HepG2 (cell line): ENCODE results near the gene DEPDC5. TPM values are rescaled to one million over a fixed set of nuclear protein-coding genes. Genes with fewer than 3 reads are reported as not detected.

Experiments
- BCL6 ChIP-seq: IDR thresholded peaks from 2 replicates; pipeline ENCODE4 v1.6.1; 2016; ENCODE audit warnings: missing genetic modification reagents, missing compliant biosample characterization
- ETS1 ChIP-seq: sonication (generic); formaldehyde crosslinking; IDR thresholded peaks from 2 replicates; pipeline ENCODE4 v1.4.0; 2020; ENCODE audit warnings: missing genetic modification reagents
- GLI4 ChIP-seq: sonication (generic); formaldehyde crosslinking; IDR thresholded peaks from 2 replicates; pipeline ENCODE4 v1.5.1; 2020; ENCODE audit warnings: missing genetic modification reagents, mild to moderate bottlenecking, moderate library complexity, borderline replicate concordance
- HMG20A ChIP-seq: IDR thresholded peaks from 2 replicates; pipeline ENCODE4 v1.6.1; 2016; ENCODE audit warnings: borderline replicate concordance
- HNF1B ChIP-seq: sonication (generic); formaldehyde crosslinking; IDR thresholded peaks from 2 replicates; pipeline ENCODE4 v1.5.1; 2020; ENCODE audit warnings: mild to moderate bottlenecking, moderate library complexity, missing genetic modification reagents
- PATZ1 ChIP-seq: sonication (generic); formaldehyde crosslinking; IDR thresholded peaks from 2 replicates; pipeline ENCODE4 v1.4.0; 2020; ENCODE audit warnings: missing genetic modification reagents
- SAP130 ChIP-seq: IDR thresholded peaks from 2 replicates; pipeline ENCODE4 v1.6.1; 2016; ENCODE audit warnings: low read depth
- SOX13 ChIP-seq, 3 experiments: fragments of 450-650 bp in 1 of 3; sonication (generic) in 1 of 3; formaldehyde crosslinking in 1 of 3; IDR thresholded peaks in 2 of 3; conservative IDR thresholded peaks in 1 of 3; 2 replicates each; pipeline versions ENCODE4 v1.5.0 to v1.6.1; 2016 to 2020; ENCODE audit warnings: antibody characterized with exemption in 1 of 3, mild to moderate bottlenecking in 1 of 3, missing compliant biosample characterization in 1 of 3, missing genetic modification reagents in 1 of 3, moderate library complexity in 1 of 3
- SUZ12 ChIP-seq: fragments of 150-350 bp; IDR thresholded peaks from 2 replicates; pipeline ENCODE4 v1.6.1; 2014; ENCODE audit warnings: low read depth, low read length
- TIGD3 ChIP-seq: sonication (generic); formaldehyde crosslinking; IDR thresholded peaks from 2 replicates; pipeline ENCODE4 v1.5.1; 2020; ENCODE audit warnings: mild to moderate bottlenecking, missing genetic modification reagents, borderline replicate concordance
- ZBTB20 ChIP-seq: sonication (generic); formaldehyde crosslinking; IDR thresholded peaks from 2 replicates; pipeline ENCODE4 v1.8.1; 2023; ENCODE audit warnings: missing genetic modification reagents, low read depth, mild to moderate bottlenecking, borderline replicate concordance
- ZBTB7A ChIP-seq: sonication (generic); formaldehyde crosslinking; IDR thresholded peaks from 2 replicates; pipeline ENCODE4 v1.8.0; 2022; ENCODE audit warnings: mild to moderate bottlenecking, missing genetic modification reagents
- ZNF124 ChIP-seq: sonication (generic); formaldehyde crosslinking; IDR thresholded peaks from 2 replicates; pipeline ENCODE4 v1.4.0; 2020; ENCODE audit warnings: missing genetic modification reagents
- ZNF234 ChIP-seq: sonication (generic); formaldehyde crosslinking; conservative IDR thresholded peaks from 2 replicates; pipeline ENCODE4 v1.5.1; 2020; ENCODE audit warnings: mild to moderate bottlenecking, missing genetic modification reagents
- ZNF280B ChIP-seq: sonication (generic); formaldehyde crosslinking; IDR thresholded peaks from 2 replicates; pipeline ENCODE4 v1.5.0; 2020; ENCODE audit warnings: missing genetic modification reagents, mild to moderate bottlenecking, borderline replicate concordance
- ZNF576 ChIP-seq: sonication (generic); formaldehyde crosslinking; IDR thresholded peaks from 2 replicates; pipeline ENCODE4 v1.4.0; 2020; ENCODE audit warnings: mild to moderate bottlenecking, missing genetic modification reagents
- ZNF776 ChIP-seq: sonication (generic); formaldehyde crosslinking; IDR thresholded peaks from 2 replicates; pipeline ENCODE4 v1.4.0; 2020; ENCODE audit warnings: mild to moderate bottlenecking, missing genetic modification reagents
- ZNF781 ChIP-seq: sonication (generic); formaldehyde crosslinking; IDR thresholded peaks from 2 replicates; pipeline ENCODE4 v1.5.1; 2020; ENCODE audit warnings: borderline replicate concordance, mild to moderate bottlenecking, missing genetic modification reagents; ENCODE audit errors: not compliant biosample characterization
- polyA plus RNA-seq, 8 experiments: library from polyadenylated mRNA; depleted of rRNA in 3 of 8; stranded (reverse) in 7 of 8; unstranded in 1 of 8; fragments of >200 nt; fragmentation: Illumina TruSeq in 4 of 8; extraction: Trizol in 4 of 8; gene quantifications; 2 replicates each; pipeline versions ENCODE4 v1.2.1 to v1.2.3, GENCODE V29; 2011 to 2016; ENCODE audit warnings: low read depth in 4 of 8, missing spikeins in 1 of 8, mixed read lengths in 1 of 8; ENCODE audit not compliant: insufficient read depth in 1 of 8
- total RNA-seq, 5 experiments: library from RNA; depleted of rRNA; stranded (reverse); fragments of >200 nt; fragmentation: Illumina TruSeq; extraction: Trizol; gene quantifications; 2 replicates each; pipeline ENCODE4 v1.2.3, GENCODE V29; 2016; ENCODE audit warnings: low read depth in 1 of 5
- TF ChIP-seq, protein P1 (sequence below): IDR thresholded peaks from 2 replicates; pipeline ENCODE4 v1.6.1; 2016; ENCODE audit warnings: missing genetic modification reagents, missing compliant biosample characterization
- TF ChIP-seq, protein P2 (sequence below): sonication (generic); formaldehyde crosslinking; IDR thresholded peaks from 2 replicates; pipeline ENCODE4 v1.5.0; 2020; ENCODE audit warnings: missing genetic modification reagents

The DEPDC5 gene
- total and polyA plus RNA-seq, 2 of the 13 experiments (the other 11 are each of a cell fraction or from before 2014, with no cell fraction given): 9.8 to 12.4 TPM

DNA sequence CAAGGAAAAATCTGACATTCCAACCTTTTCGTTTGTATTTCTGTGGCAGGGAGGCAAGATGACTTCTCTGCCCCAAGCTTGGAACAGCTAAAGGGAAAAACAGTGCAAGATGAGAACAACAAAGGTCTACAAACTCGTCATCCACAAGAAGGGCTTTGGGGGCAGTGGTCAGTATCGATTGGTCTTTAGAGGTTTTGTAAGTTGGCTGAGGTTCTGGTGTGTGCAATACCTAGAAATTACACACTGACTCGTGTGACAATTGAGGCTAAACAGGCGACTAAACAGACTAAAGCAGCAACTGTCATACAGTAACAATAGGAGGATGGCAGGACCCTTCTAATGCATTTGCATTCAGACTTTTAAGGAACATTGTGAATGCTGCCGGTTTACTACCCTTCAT, 994 bp downstream of the DEPDC5 start (continued):
- no peak for TF ChIP-seq ZNF576 (CRISPR knock-in tag)
- TF ChIP-seq BCL6 (CRISPR knock-in tag): peak; percentile 62
- no peak for TF ChIP-seq ZNF781 (CRISPR knock-in tag)
- TF ChIP-seq ZBTB7A (CRISPR knock-in tag): no peak
- TF ChIP-seq ZNF124: no peak
- TF ChIP-seq ZBTB20 (CRISPR knock-in tag): no peak
- no peak for TF ChIP-seq SOX13 (IDR thresholded peaks at IDR 0.05)
- peak in 1 of 2 experiments; percentile 45; a peak in 1 of 4 replicates for TF ChIP-seq SOX13 (CRISPR knock-in tag; conservative IDR thresholded peaks at IDR 0.05 in 1 of 2, IDR thresholded peaks at IDR 0.05 in 1 of 2)
- TF ChIP-seq SUZ12: no peak
- TF ChIP-seq GLI4 (CRISPR knock-in tag): no peak
- TF ChIP-seq ETS1 (CRISPR knock-in tag): no peak
- 0 out of 2 replicates have a peak, but pooled peaks have one; percentile 16 for TF ChIP-seq HMG20A (CRISPR knock-in tag)
- TF ChIP-seq SAP130: peak; percentile 41; the same call in 1 of the 2 replicates
- no peak for TF ChIP-seq ZNF280B (CRISPR knock-in tag)
- no peak for TF ChIP-seq ZNF234 (CRISPR knock-in tag)
- no peak for TF ChIP-seq ZNF776 (CRISPR knock-in tag)
- no peak for TF ChIP-seq TIGD3 (CRISPR knock-in tag)
- TF ChIP-seq HNF1B: no peak
- TF ChIP-seq, protein P1, sequence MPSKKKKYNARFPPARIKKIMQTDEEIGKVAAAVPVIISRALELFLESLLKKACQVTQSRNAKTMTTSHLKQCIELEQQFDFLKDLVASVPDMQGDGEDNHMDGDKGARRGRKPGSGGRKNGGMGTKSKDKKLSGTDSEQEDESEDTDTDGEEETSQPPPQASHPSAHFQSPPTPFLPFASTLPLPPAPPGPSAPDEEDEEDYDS (CRISPR knock-in tag): 0 out of 2 replicates have a peak, but pooled peaks have one; percentile 24
- TF ChIP-seq PATZ1: peak; percentile 40; the same call in 1 of the 2 replicates
- TF ChIP-seq, protein P2, sequence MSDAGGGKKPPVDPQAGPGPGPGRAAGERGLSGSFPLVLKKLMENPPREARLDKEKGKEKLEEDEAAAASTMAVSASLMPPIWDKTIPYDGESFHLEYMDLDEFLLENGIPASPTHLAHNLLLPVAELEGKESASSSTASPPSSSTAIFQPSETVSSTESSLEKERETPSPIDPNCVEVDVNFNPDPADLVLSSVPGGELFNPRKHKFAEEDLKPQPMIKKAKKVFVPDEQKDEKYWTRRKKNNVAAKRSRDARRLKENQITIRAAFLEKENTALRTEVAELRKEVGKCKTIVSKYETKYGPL: no peak
